Endodermal cell (in vitro differentiated cells): ENCODE data around the gene NT5C2. TPM values are rescaled to one million over a fixed set of nuclear protein-coding genes. Genes with fewer than 3 reads are reported as not detected.

Experiments
- DNase-seq: peaks from one replicate; pipeline ENCODE4 v3.0.0-alpha.2; 2017
- H3K27ac ChIP-seq: 2 replicates; pipeline ENCODE4 v1.5.1; 2013; ENCODE audit warnings: mild to moderate bottlenecking, low read depth, low read length, moderate library complexity
- H3K27me3 ChIP-seq: 2 replicates; pipeline ENCODE4 v1.6.1; 2013; ENCODE audit warnings: mild to moderate bottlenecking, low read length, moderate library complexity; ENCODE audit not compliant: insufficient read depth, control insufficient read depth, poor library complexity, severe bottlenecking
- H3K36me3 ChIP-seq: 2 replicates; pipeline ENCODE4 v1.7.0; 2013; ENCODE audit warnings: mild to moderate bottlenecking, low read length, moderate library complexity; ENCODE audit not compliant: control insufficient read depth, insufficient read depth
- H3K4me1 ChIP-seq: one replicate; pipeline ENCODE4 v1.7.0; 2013; ENCODE audit warnings: low read length; ENCODE audit not compliant: control insufficient read depth, insufficient read depth
- H3K4me3 ChIP-seq: 2 replicates; pipeline ENCODE4 v1.5.1; 2013; ENCODE audit warnings: mild to moderate bottlenecking, low read length, moderate library complexity
- H3K9ac ChIP-seq: 2 replicates; pipeline ENCODE4 v1.6.1; 2013; ENCODE audit warnings: mild to moderate bottlenecking, low read length, moderate library complexity; ENCODE audit not compliant: poor library complexity, severe bottlenecking; ENCODE audit errors: extremely low read depth
- H3K9me3 ChIP-seq: 2 replicates; pipeline ENCODE4 v1.6.1; 2013; ENCODE audit warnings: mild to moderate bottlenecking, low read length, moderate library complexity; ENCODE audit not compliant: control insufficient read depth
- H3K27ac Mint-ChIP-seq: 2 replicates; pipeline ENCODE4 v1.8.0; 2020; ENCODE audit warnings: mixed read lengths
- H3K27me3 Mint-ChIP-seq: 2 replicates; pipeline ENCODE4 v1.8.0; 2021; ENCODE audit warnings: mild to moderate bottlenecking, mixed read lengths; ENCODE audit not compliant: insufficient read depth
- H3K36me3 Mint-ChIP-seq: 2 replicates; pipeline ENCODE4 v1.8.0; 2020; ENCODE audit warnings: low read depth, mixed read lengths
- H3K4me1 Mint-ChIP-seq: 2 replicates; pipeline ENCODE4 v1.8.0; 2020; ENCODE audit warnings: mixed read lengths
- H3K4me3 Mint-ChIP-seq: 2 replicates; pipeline ENCODE4 v1.8.0; 2020; ENCODE audit warnings: mild to moderate bottlenecking, moderate library complexity, mixed read lengths
- H3K9me3 Mint-ChIP-seq: 2 replicates; pipeline ENCODE4 v1.8.0; 2020; ENCODE audit warnings: mild to moderate bottlenecking, mixed read lengths
- CTCF ChIP-seq: fragments of 200-600 bp; sonication (generic); conservative IDR thresholded peaks from 2 replicates; pipeline ENCODE4 v1.5.0; 2021; ENCODE audit warnings: antibody characterized with exemption, mild to moderate bottlenecking
- WGBS, 2 experiments: methylation state at CpG; one replicate each; pipeline versions ENCODE4 v1.1.5 to v1.1.7; 2013; ENCODE audit warnings: missing lambda C conversion rate in 2 of 2, mixed read lengths in 1 of 2; ENCODE audit not compliant: insufficient coverage in 1 of 2, insufficient read length in 1 of 2; 5-methylcytosine and 5-hydroxymethylcytosine counted together
- total RNA-seq, 2 donors: library from RNA; stranded (reverse); fragmentation: NEBNext Ultra II Directional in 1 of 2; extraction: Animal tissue kit (Norgen Biotek cat#: 25700) in 1 of 2; gene quantifications; 2 replicates in 1 of 2; 3 replicates in 1 of 2; pipeline ENCODE4 v1.2.1, GENCODE V29; 2021

The NT5C2 gene
- total RNA-seq, 2 donors from 2014 or later, result 122 to 148 TPM

DNA sequence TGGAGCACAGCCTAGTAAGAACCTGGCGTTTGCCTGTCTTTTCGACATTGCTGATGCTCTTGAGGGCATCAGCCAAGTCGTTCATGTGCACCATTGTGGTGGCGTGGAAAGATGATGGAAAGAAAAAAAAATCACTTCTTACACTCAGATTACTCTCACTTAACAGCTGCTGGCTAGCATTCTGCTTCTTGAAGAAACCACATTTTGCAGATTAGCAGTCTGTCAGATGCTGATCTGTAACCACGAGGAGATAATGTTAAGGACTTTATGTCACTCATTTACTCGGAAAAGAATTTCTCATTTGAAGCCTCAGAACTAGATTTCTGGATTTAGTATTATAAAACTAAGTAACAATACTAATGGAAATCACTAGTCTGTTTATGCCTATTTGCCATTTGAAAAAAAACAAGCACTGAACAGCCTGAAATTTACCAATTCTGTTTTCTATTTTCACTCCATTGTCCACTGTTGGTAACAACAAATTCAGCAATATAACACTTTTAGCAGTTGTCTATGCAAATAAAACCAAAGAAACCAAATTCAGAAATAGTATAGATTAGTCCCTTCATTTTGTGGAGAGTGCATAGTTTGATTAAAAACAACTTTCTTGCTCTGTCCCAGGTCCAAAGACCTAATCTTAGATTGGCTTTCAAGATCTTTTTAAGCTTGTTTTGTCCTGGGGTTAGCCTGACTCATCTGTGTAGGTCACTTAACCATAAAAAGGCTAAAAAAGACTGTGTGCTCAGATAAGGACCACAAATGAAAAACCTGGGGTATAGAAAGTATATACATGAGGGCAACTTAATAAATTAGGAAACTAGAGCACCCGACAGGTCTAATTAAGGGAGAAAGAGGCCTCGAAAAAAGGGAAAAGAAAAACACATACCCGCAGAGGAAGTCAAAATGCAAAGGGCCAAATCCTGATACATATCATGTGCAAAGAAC lies 67.5 kb downstream of the NT5C2 start:
- Mint-ChIP-seq H3K4me3 (peak overlapping the region; percentile 20), H3K36me3 (peaks cover 33% of the 10 kb centered on the region), H3K27me3 (no peaks in the 10 kb centered on the region), H3K27ac (peak overlapping the region; percentile 80), H3K9me3 (peaks cover 14% of the 10 kb centered on the region), H3K4me1 (peaks cover 34% of the 10 kb centered on the region)
- H3K9ac ChIP-seq, result no peak overlapping the region
- peaks cover 22% of the 10 kb centered on the region for H3K36me3 ChIP-seq
- peak overlapping the region; percentile 16 for H3K4me3 ChIP-seq
- TF ChIP-seq CTCF, result no peak
- H3K27ac ChIP-seq, result no peak overlapping the region
- peaks cover 21% of the 10 kb centered on the region for H3K4me1 ChIP-seq
- DNase-seq, result no peak
- no peaks in the 10 kb centered on the region for H3K27me3 ChIP-seq
- 80 to 89% methylated on average over 5 to 9 of the region's 9 CpGs for WGBS, 2 experiments
- H3K9me3 ChIP-seq, result peaks cover 11% of the 10 kb centered on the region

DNA sequence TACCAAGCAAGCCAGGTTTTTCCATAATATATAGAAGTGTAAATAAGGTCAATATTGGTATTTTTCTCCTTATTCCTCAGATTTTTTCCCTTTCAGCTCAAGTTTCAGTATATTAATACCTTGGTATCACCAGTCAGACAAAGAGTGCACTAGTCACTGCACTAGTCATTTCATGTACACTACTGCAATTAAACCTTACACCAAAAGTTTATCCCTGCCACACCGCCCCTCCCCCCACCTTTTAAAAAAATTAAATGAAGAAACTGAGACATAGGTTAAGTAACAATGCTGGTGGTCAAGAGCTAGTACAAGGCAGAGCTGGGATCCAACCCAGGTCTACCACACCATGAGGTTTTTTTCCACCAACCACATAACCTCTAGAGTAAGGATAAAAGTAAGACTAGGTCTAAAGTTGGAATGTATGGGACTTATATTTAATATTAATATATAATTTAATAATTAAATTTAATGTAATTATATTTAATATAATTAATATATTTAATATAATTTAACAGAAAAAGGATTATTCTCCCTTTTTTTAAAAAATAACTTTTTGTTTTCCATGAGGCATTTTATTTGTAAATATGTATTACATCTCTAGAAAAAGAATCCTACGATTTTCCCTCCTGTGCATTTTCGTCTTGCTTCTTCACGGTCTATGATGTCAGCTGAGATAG lies 68.5 kb downstream of the NT5C2 start:
- Histone ChIP-seq H3K27ac (no peak overlapping the region), H3K4me3 (no peak overlapping the region), H3K36me3 (peaks cover 22% of the 10 kb centered on the region), H3K9me3 (peaks cover 11% of the 10 kb centered on the region), H3K27me3 (no peaks in the 10 kb centered on the region), H3K4me1 (peaks cover 21% of the 10 kb centered on the region), H3K9ac (no peak overlapping the region)
- DNase-seq, result no peak
- no peak overlapping the region for H3K4me3 Mint-ChIP-seq
- peaks cover 29% of the 10 kb centered on the region for H3K36me3 Mint-ChIP-seq
- TF ChIP-seq CTCF, result no peak
- peaks cover 9% of the 10 kb centered on the region for H3K9me3 Mint-ChIP-seq
- WGBS, 2 experiments, result 91 to 100% methylated on average over 2 to 4 of the region's 4 CpGs
- H3K27ac Mint-ChIP-seq, result peak overlapping the region; percentile 48
- peaks cover 33% of the 10 kb centered on the region for H3K4me1 Mint-ChIP-seq
- no peaks in the 10 kb centered on the region for H3K27me3 Mint-ChIP-seq

DNA sequence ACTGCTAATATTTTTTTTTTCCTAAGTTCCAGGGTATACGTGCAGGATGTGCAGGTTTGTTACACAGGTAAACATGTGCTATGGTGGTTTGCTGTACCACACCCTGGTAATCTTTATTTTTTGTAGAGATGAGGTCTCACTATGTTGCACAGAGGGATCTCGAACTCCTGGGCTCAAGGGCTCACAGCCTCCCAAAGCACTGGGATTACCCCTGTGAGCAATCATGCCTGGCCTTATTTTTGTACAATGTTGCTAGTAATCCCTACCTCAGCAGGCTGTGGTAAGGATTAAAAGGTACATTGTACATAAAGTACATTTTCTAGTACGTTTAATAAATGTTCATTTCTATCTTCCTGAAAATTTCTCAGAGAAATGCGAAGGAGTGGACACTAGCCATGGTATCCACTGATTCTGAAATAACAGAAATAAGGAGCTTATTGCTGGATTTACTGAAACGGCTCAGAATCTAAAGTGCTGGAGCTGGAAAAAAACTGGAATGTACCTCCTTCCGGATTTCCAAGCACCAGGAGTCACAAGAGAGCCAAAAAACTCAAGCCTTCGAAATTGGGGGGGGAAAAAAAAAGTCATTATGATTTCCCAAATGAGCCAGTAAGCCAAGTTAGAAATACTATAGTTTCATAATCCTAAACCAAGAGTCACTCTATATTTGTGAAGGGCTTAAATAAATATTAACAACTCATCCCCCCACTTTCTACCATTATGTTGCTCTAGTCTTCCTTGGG lies 69.6 kb downstream of the NT5C2 start:
- H3K4me3 Mint-ChIP-seq, result no peak overlapping the region
- no peak overlapping the region for H3K27ac ChIP-seq
- no peak for DNase-seq
- H3K4me3 ChIP-seq, result no peak overlapping the region
- peaks cover 9% of the 10 kb centered on the region for H3K9me3 Mint-ChIP-seq
- no peak overlapping the region for H3K9ac ChIP-seq
- H3K4me1 ChIP-seq, result peaks cover 21% of the 10 kb centered on the region
- peak overlapping the region; percentile 46 for H3K27ac Mint-ChIP-seq
- WGBS, 2 experiments, result 94% methylated on average over 5 to 7 of the region's 7 CpGs
- peaks cover 29% of the 10 kb centered on the region for H3K36me3 Mint-ChIP-seq
- peaks cover 22% of the 10 kb centered on the region for H3K36me3 ChIP-seq
- no peak for TF ChIP-seq CTCF
- peaks cover 11% of the 10 kb centered on the region for H3K9me3 ChIP-seq
- H3K27me3 ChIP-seq, result no peaks in the 10 kb centered on the region
- no peaks in the 10 kb centered on the region for H3K27me3 Mint-ChIP-seq
- H3K4me1 Mint-ChIP-seq, result peaks cover 33% of the 10 kb centered on the region
